Muscle layer of duodenum (tissue), 2 donors: Measurements from ENCODE around the gene RASAL2.
"Not testable (repeated sequence)": the region's sequence is repeated elsewhere in the genome, so short reads cannot be mapped to it uniquely, and the experiment has no call there.

ENCODE experiments used
- H3K27ac ChIP-seq: one replicate; pipeline ENCODE4 v1.7.0; 2013; ENCODE audit warnings: mild to moderate bottlenecking, low read length
- H3K27me3 ChIP-seq: one replicate; pipeline ENCODE4 v1.7.0; 2013; ENCODE audit warnings: low read depth, mild to moderate bottlenecking, control low read depth, low read length
- H3K36me3 ChIP-seq, 2 donors: one replicate each; pipeline ENCODE4 v1.7.0; 2013; ENCODE audit warnings: low read length in 2 of 2, control low read depth in 1 of 2, mild to moderate bottlenecking in 1 of 2; ENCODE audit not compliant: insufficient read depth in 2 of 2, control insufficient read depth in 1 of 2
- H3K4me1 ChIP-seq, 2 donors: one replicate each; pipeline ENCODE4 v1.7.0; 2013; ENCODE audit warnings: low read length in 2 of 2, mild to moderate bottlenecking in 2 of 2, control low read depth in 1 of 2, moderate library complexity in 1 of 2; ENCODE audit not compliant: insufficient read depth in 2 of 2, control insufficient read depth in 1 of 2
- H3K4me3 ChIP-seq, 2 donors: one replicate each; pipeline ENCODE4 v1.7.0; 2013; ENCODE audit warnings: low read length in 2 of 2, low read depth in 1 of 2, mild to moderate bottlenecking in 1 of 2
- H3K9me3 ChIP-seq, 2 donors: one replicate each; pipeline ENCODE4 v1.7.0; 2013; ENCODE audit warnings: low read length in 2 of 2, control low read depth in 1 of 2, mild to moderate bottlenecking in 1 of 2; ENCODE audit not compliant: control insufficient read depth in 1 of 2
- donor health status: healthy.

The RASAL2 gene

GRCh38 chr1:178301141-178301540, 207.2 kb downstream of the RASAL2 start:
- Histone ChIP-seq H3K4me3 (no peak overlapping the region), H3K9me3 (no peaks in the 10 kb centered on the region), H3K27me3 (no peaks in the 10 kb centered on the region), H3K36me3 (no peaks in the 10 kb centered on the region), H3K4me1 (peaks cover 0 to 4% of the 10 kb centered on the region in 2 donors), H3K27ac (no peak overlapping the region)

GRCh38 chr1:178307264-178307663, 213.4 kb downstream of the RASAL2 start:
- Histone ChIP-seq H3K27ac (no peak overlapping the region), H3K27me3 (no peaks in the 10 kb centered on the region), H3K36me3 (no peaks in the 10 kb centered on the region), H3K4me3 (no peak overlapping the region), H3K4me1 (peaks cover 11% of the 10 kb centered on the region in 2 donors), H3K9me3 (no peaks in the 10 kb centered on the region)

- no peaks in the 10 kb centered on the region for H3K9me3 ChIP-seq
- H3K27me3 ChIP-seq, result no peaks in the 10 kb centered on the region
- no peak overlapping the region for H3K27ac ChIP-seq
- H3K4me3 ChIP-seq, result no peak overlapping the region
- H3K36me3 ChIP-seq, result no peaks in the 10 kb centered on the region
- H3K4me1 ChIP-seq, result peaks cover 11% of the 10 kb centered on the region in 2 donors
Measured at GRCh38 chr1:178308438-178308837, 214.5 kb downstream of the RASAL2 start.

GRCh38 chr1:178310685-178311105, 216.8 kb downstream of the RASAL2 start:
- no peaks in the 10 kb centered on the region for H3K9me3 ChIP-seq
- H3K4me3 ChIP-seq, result no peak overlapping the region
- H3K4me1 ChIP-seq, result peaks cover 11% of the 10 kb centered on the region in 2 donors
- no peaks in the 10 kb centered on the region for H3K36me3 ChIP-seq
- H3K27me3 ChIP-seq, result no peaks in the 10 kb centered on the region
- H3K27ac ChIP-seq, result no peak overlapping the region

- H3K27me3 ChIP-seq, result no peaks in the 10 kb centered on the region
- peaks cover 11% of the 10 kb centered on the region in 2 donors for H3K4me1 ChIP-seq
- H3K9me3 ChIP-seq, result no peaks in the 10 kb centered on the region
- no peak overlapping the region for H3K27ac ChIP-seq
- no peak overlapping the region for H3K4me3 ChIP-seq
- H3K36me3 ChIP-seq, result no peaks in the 10 kb centered on the region
Measured at GRCh38 chr1:178311164-178311563, 217.3 kb downstream of the RASAL2 start.

GRCh38 chr1:178320280-178320982, 226.5 kb downstream of the RASAL2 start:
- not testable (repeated sequence) for H3K4me1 ChIP-seq, H3K27me3 ChIP-seq, H3K27ac ChIP-seq, H3K36me3 ChIP-seq, H3K9me3 ChIP-seq, H3K4me3 ChIP-seq

GRCh38 chr1:178323067-178323466, 229.2 kb downstream of the RASAL2 start:
- no peak overlapping the region for H3K4me3 ChIP-seq
- no peaks in the 10 kb centered on the region for H3K9me3 ChIP-seq
- H3K4me1 ChIP-seq, result peaks cover 0 to 4% of the 10 kb centered on the region in 2 donors
- no peaks in the 10 kb centered on the region for H3K27me3 ChIP-seq
- H3K27ac ChIP-seq, result no peak overlapping the region
- no peaks in the 10 kb centered on the region for H3K36me3 ChIP-seq

GRCh38 chr1:178324003-178324402, 230.1 kb downstream of the RASAL2 start:
- Histone ChIP-seq H3K4me1 (peaks cover 0 to 4% of the 10 kb centered on the region in 2 donors), H3K36me3 (no peaks in the 10 kb centered on the region), H3K27ac (no peak overlapping the region), H3K4me3 (no peak overlapping the region), H3K27me3 (no peaks in the 10 kb centered on the region), H3K9me3 (no peaks in the 10 kb centered on the region)

- no peaks in the 10 kb centered on the region for H3K9me3 ChIP-seq
- H3K27me3 ChIP-seq, result no peaks in the 10 kb centered on the region
- no peak overlapping the region for H3K4me3 ChIP-seq
- H3K4me1 ChIP-seq, result peaks cover 0 to 17% of the 10 kb centered on the region in 2 donors
- no peak overlapping the region for H3K27ac ChIP-seq
- no peaks in the 10 kb centered on the region for H3K36me3 ChIP-seq
Measured at GRCh38 chr1:178328728-178329127, 234.8 kb downstream of the RASAL2 start.

- Histone ChIP-seq H3K27me3 (no peaks in the 10 kb centered on the region), H3K36me3 (no peaks in the 10 kb centered on the region), H3K27ac (no peak overlapping the region), H3K4me3 (no peak overlapping the region), H3K4me1 (peaks cover 0 to 13% of the 10 kb centered on the region in 2 donors), H3K9me3 (no peaks in the 10 kb centered on the region)
Measured at GRCh38 chr1:178330153-178330552, 236.2 kb downstream of the RASAL2 start.

GRCh38 chr1:178330848-178331497, 237.1 kb downstream of the RASAL2 start:
- H3K27ac ChIP-seq, result no peak overlapping the region
- no peaks in the 10 kb centered on the region for H3K27me3 ChIP-seq
- peaks cover 0 to 13% of the 10 kb centered on the region in 2 donors for H3K4me1 ChIP-seq
- H3K36me3 ChIP-seq, result no peaks in the 10 kb centered on the region
- no peak overlapping the region for H3K4me3 ChIP-seq
- no peaks in the 10 kb centered on the region for H3K9me3 ChIP-seq
